ELR (cell line): ENCODE results near the gene CSNK2B.

ENCODE experiments used
- DNase-seq: peaks from one replicate; pipeline ENCODE4 v3.0.0-alpha.2; 2015; ENCODE audit warnings: low read depth

Gene CSNK2B

GRCh38 chr6:31660381-31661261, 5.3 kb upstream of the CSNK2B start, which contains the start of gene C6orf47:
C6orf47 (minus strand) TSS chr6:31660778; CDS start chr6:31659947, 831 bp downstream.
- peak; percentile 89 for DNase-seq

GRCh38 chr6:31661262-31662123, 4.4 kb upstream of the CSNK2B start:
- no peak for DNase-seq

GRCh38 chr6:31662124-31662723, 3.7 kb upstream of the CSNK2B start:
- no peak for DNase-seq

GRCh38 chr6:31663126-31663960, 2.5 kb upstream of the CSNK2B start:
- peak; percentile 84 for DNase-seq

GRCh38 chr6:31663961-31664789, 1.7 kb upstream of the CSNK2B start:
- DNase-seq = peak; percentile 93

GRCh38 chr6:31664790-31665500, 935 bp upstream of the CSNK2B start, which contains the start of gene GPANK1:
GPANK1 (minus strand) TSS chr6:31664997; CDS start chr6:31664478, 519 bp downstream.
- DNase-seq = peak; percentile 95

GRCh38 chr6:31666337-31666965, 571 bp downstream of the CSNK2B start:
- DNase-seq = peak; percentile 33

GRCh38 chr6:31669676-31670075, 3.8 kb downstream of the CSNK2B start, which contains the start of gene LY6G5B:
LY6G5B (plus strand) TSS chr6:31669976; CDS start chr6:31670951, 975 bp downstream.
- DNase-seq = no peak

- DNase-seq = no peak
These were observed 10.5 kb downstream of the CSNK2B start for GRCh38 chr6:31676322-31676903.

GRCh38 chr6:31676904-31677303, 11.0 kb downstream of the CSNK2B start:
- no peak for DNase-seq

GRCh38 chr6:31677955-31678354, 12.1 kb downstream of the CSNK2B start:
- no peak for DNase-seq

- DNase-seq = peak; percentile 88
These were observed 14.6 kb downstream of the CSNK2B start, which contains the start of gene LY6G5C for GRCh38 chr6:31680226-31681134. LY6G5C (minus strand) TSS chr6:31681067; CDS start chr6:31680373, 694 bp downstream.

GRCh38 chr6:31681135-31681671, 15.3 kb downstream of the CSNK2B start:
- peak; percentile 60 for DNase-seq

GRCh38 chr6:31683591-31683990, 17.7 kb downstream of the CSNK2B start:
- DNase-seq = no peak

GRCh38 chr6:31686483-31686882, 20.6 kb downstream of the CSNK2B start:
- DNase-seq = no peak

GRCh38 chr6:31687321-31687720, 21.4 kb downstream of the CSNK2B start:
- DNase-seq = no peak
